Measurements from ENCODE around the gene EMP1.

EMP1 gene

DNA sequence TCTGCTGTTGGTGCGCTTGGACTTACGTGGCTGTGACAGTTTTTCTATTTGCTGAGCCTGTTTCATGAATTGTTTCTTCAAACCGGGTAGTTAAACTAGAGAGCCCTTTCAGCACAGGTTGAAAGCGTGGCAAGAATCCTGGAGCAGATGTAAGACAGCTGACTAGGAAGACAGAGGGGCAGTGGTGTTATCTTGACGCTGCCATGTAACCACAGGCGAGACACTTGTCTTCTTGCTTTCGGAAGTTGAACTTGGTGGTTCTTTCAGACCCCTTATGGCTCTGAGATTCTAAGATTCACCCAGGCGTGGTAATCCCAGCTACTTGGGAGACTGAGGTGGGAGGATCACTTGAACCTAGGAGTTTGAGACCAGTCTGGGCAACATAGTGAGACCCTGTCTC is 4.3 kb downstream of the EMP1 start:
- FAIRE-seq, result no peak
- no peak for DNase-seq (ENCODE audit: insufficient read length, low spot score)
- TF ChIP-seq POU2F2 (IDR thresholded peaks at IDR 0.05; ENCODE audit: low read depth, low read length) (no peak), POLR2A (IDR thresholded peaks at IDR 0.05; ENCODE audit: low read depth, low read length) (no peak), TAF1 (IDR thresholded peaks at IDR 0.05; ENCODE audit: low read depth, low read length) (no peak), SPI1 (IDR thresholded peaks at IDR 0.05; ENCODE audit: low read depth, low read length) (no peak), POLR2AphosphoS5 (IDR thresholded peaks at IDR 0.05; ENCODE audit: low read depth, low read length) (no peak)

GRCh38 chr12:13203034-13203922 is 6.8 kb downstream of the EMP1 start:
- DNase-seq (ENCODE audit: insufficient read length, low spot score) (no peak), FAIRE-seq (no peak)
- no peak for TF ChIP-seq POLR2AphosphoS5 (IDR thresholded peaks at IDR 0.05; ENCODE audit: low read depth, low read length)

DNA sequence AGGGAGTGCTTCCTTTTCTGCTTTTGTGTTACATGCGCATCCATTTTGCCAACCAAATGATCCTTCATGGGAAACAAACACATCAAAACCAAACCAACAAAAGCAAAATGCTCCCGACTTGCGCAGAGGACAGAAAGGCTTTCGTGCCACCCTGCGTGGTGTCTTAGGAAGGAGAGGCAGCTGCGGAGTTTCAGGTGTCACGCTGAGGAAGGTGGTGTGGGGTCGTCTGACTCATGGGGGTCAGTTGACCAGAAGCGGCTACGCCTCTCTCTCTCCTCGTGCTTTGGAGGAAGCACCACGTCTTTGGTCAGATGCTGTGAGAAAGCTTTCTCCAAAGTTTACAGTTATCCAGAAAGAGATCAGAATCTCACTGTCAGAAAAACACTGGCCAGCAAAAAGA is 7.9 kb downstream of the EMP1 start:
- no peak for DNase-seq (ENCODE audit: insufficient read length, low spot score)
- FAIRE-seq, result no peak
- no peak for TF ChIP-seq POLR2A (IDR thresholded peaks at IDR 0.05; ENCODE audit: low read depth, low read length)
- TF ChIP-seq PAX5 (IDR thresholded peaks at IDR 0.05; ENCODE audit: insufficient read depth, low read length, severe bottlenecking), result no peak
- no peak for TF ChIP-seq TAF1 (IDR thresholded peaks at IDR 0.05; ENCODE audit: low read depth, low read length)
- no peak for TF ChIP-seq POU2F2 (IDR thresholded peaks at IDR 0.05; ENCODE audit: low read depth, low read length)
- TF ChIP-seq POLR2AphosphoS5 (IDR thresholded peaks at IDR 0.05; ENCODE audit: low read depth, low read length), result no peak
- no peak for TF ChIP-seq SPI1 (IDR thresholded peaks at IDR 0.05; ENCODE audit: low read depth, low read length)

- no peak for DNase-seq (ENCODE audit: insufficient read length, low spot score)
- no peak for FAIRE-seq
- no peak for TF ChIP-seq SPI1 (IDR thresholded peaks at IDR 0.05; ENCODE audit: low read depth, low read length)
- no peak for TF ChIP-seq TAF1 (IDR thresholded peaks at IDR 0.05; ENCODE audit: low read depth, low read length)
Measured at GRCh38 chr12:13205809-13206559, 9.5 kb downstream of the EMP1 start.

GRCh38 chr12:13206560-13206897 is 10.0 kb downstream of the EMP1 start:
- FAIRE-seq (no peak), DNase-seq (ENCODE audit: insufficient read length, low spot score) (no peak)
- TF ChIP-seq TAF1 (IDR thresholded peaks at IDR 0.05; ENCODE audit: low read depth, low read length) (no peak), POLR2AphosphoS5 (IDR thresholded peaks at IDR 0.05; ENCODE audit: low read depth, low read length) (no peak), POU2F2 (IDR thresholded peaks at IDR 0.05; ENCODE audit: low read depth, low read length) (no peak), SPI1 (IDR thresholded peaks at IDR 0.05; ENCODE audit: low read depth, low read length) (no peak), POLR2A (IDR thresholded peaks at IDR 0.05; ENCODE audit: low read depth, low read length) (no peak), PAX5 (IDR thresholded peaks at IDR 0.05; ENCODE audit: insufficient read depth, low read length, severe bottlenecking) (no peak)

DNA sequence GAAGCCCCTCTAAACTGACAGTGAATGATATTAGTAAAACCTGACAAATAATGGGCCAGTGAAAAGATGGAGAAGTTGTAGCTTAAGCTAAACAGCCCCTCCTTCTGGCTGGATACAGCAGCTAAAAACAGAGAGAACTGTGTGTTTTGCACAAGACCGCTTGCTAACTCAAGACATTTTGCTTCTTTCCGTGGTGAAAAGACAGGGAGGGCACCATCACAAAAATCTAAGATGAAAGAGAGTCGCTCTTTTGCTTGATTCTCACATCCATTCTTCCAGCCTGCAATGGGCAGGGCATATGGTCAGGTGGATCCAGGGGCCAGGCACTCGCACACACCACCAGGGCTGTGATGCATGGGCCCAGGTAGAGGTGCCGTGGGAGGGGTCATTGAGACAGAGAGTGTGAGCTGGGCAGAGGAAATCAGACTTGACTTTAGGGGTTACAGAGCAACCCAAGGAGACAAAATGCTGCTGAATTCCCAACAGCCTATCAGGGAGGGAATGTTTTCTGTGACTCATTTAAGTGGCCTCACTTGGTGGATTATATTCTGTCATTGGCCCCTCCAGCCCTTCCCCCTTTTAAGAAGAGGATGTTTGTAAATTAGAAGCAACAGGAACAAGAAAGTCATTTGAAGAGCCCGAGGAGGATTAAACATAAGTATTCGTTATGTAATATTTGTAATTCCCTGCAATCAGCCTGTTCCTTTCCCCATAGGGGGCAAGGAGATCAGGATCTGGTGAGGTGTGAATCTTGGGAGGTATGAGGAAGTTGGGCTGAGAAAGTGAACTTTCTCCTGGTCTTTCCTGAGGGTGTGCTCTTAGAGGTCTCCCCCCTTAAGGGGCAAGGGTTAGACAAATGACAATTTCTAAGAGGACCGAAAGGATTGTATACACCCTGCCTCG is 12.3 kb downstream of the EMP1 start:
- no peak for TF ChIP-seq POU2F2 (IDR thresholded peaks at IDR 0.05; ENCODE audit: low read depth, low read length)
- no peak for FAIRE-seq
- DNase-seq (ENCODE audit: insufficient read length, low spot score), result no peak

- FAIRE-seq (no peak), DNase-seq (ENCODE audit: insufficient read length, low spot score) (no peak)
- TF ChIP-seq POLR2A (IDR thresholded peaks at IDR 0.05; ENCODE audit: low read depth, low read length) (no peak), SPI1 (IDR thresholded peaks at IDR 0.05; ENCODE audit: low read depth, low read length) (no peak), TAF1 (IDR thresholded peaks at IDR 0.05; ENCODE audit: low read depth, low read length) (no peak), PAX5 (IDR thresholded peaks at IDR 0.05; ENCODE audit: insufficient read depth, low read length, severe bottlenecking) (no peak), POLR2AphosphoS5 (IDR thresholded peaks at IDR 0.05; ENCODE audit: low read depth, low read length) (no peak), POU2F2 (IDR thresholded peaks at IDR 0.05; ENCODE audit: low read depth, low read length) (no peak)
Measured at GRCh38 chr12:13209436-13210235, 13.1 kb downstream of the EMP1 start.

- DNase-seq (ENCODE audit: insufficient read length, low spot score), result no peak
- TF ChIP-seq POU2F2 (IDR thresholded peaks at IDR 0.05; ENCODE audit: low read depth, low read length) (no peak), POLR2AphosphoS5 (IDR thresholded peaks at IDR 0.05; ENCODE audit: low read depth, low read length) (no peak), PAX5 (IDR thresholded peaks at IDR 0.05; ENCODE audit: insufficient read depth, low read length, severe bottlenecking) (no peak), TAF1 (IDR thresholded peaks at IDR 0.05; ENCODE audit: low read depth, low read length) (no peak), POLR2A (IDR thresholded peaks at IDR 0.05; ENCODE audit: low read depth, low read length) (no peak), SPI1 (IDR thresholded peaks at IDR 0.05; ENCODE audit: low read depth, low read length) (no peak)
- FAIRE-seq, result no peak
Measured at GRCh38 chr12:13210236-13211190, 14.0 kb downstream of the EMP1 start.

Data from GM12891 (cell line).